ENCODE results near the gene ATXN10.

Gene ATXN10

DNA sequence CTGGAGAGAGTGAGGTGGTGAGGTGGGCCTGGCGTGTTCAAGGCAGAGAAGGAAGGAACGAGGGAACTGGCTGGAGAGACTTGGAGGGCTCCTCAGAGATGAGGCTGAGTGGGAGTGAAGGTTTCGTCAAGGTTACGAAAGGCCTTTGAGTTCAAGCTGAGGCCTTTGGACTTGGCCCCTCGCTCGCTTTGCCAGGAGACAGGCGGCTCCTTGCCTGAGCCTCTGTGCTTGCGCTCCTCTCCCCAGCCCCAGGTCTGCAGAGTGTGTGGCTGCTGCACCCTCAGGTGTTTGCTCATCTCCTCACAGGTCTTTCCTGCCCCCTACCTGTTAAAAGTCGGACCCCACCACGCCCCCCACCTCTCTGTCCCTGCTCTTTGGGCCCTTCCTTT is 91.6 kb downstream of the ATXN10 start:
- no peak for DNase-seq

DNA sequence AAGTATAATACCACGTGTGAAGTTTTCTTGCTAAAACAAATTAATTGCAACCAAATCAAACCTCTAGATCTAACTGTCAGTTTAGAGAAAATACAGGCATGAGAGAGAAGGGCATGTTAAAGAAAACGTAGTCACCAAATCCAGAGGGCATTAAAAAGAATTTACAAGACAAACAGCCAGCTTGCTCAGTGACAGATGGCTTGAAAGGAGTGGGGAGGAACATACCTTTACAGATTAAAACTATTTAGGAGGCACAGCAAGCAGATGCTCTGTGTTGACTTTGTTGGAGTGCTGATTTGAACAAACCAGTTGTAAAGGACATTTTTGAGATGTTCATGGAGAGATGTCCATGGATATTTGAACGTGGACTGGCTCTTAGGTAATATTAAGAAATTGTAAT is 96.9 kb downstream of the ATXN10 start:
- DNase-seq, result no peak

DNA sequence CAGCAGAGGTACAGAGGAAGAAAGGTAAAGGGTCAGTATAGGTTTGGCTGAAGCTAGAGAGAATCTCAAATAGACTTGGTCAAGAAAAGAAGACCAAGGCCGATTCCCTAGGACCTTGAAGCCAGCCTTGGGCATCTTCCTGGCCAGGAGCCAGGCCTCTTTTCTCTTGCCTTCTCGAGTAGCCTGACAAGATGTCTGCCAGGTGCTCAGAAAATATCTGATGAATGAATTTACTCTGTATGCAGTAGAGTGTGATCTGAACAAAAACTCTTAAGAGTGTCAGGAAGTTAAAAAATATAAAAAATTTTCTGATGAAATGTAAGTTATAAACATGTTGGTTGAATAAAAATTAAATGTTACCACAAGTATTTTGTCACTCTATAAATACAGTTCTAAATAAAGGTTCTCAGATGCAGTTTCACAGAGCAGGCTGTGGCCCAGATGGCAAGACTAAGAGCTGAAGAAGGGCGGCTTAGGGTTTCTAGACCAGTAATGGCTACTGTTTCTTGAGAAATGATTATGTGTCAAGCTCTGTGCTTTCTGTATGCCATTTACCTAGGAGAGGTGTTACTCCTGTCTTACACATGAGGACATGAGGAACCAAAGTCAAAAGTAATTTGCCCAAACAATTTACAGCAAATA is 98.1 kb downstream of the ATXN10 start:
- DNase-seq, result no peak

DNA sequence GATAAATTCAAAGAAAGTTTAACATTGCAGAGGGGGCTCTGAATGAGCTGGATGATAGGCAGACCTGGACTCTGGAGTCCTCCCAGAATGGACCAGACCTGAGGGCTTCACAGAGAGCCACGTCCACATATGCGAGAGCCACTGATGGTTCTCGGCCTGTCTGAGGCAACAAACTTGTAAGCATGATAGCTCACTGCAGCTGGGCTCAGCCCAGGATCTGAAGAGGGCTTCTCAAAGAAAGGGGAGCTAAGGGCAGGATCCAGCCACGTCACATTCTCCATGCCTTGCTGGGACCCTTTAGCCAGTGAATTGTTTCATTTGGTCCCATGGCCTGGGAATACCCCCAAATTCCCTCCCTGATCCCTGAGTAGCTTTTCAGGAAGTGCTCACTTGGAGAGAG is 98.9 kb downstream of the ATXN10 start:
- DNase-seq, result no peak

DNA sequence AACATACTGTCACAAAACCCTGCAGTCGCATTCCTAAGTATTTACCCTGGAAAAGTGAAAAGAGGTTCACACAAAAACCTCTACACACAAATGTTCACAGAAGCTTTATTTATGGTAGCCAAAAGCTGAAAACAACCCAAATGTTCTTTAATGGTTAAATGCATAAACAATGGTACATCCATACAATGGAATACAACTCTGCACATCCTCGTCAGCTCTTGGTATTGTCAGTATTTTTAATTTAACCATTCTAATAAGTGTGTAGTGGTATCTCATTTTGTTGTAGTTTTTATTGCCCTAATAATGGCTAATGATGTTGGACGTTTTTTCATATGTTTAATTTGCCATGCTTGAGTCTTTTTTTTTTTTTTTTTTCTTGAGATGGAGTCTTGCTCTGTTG is 99.4 kb downstream of the ATXN10 start:
- no peak for DNase-seq

DNA sequence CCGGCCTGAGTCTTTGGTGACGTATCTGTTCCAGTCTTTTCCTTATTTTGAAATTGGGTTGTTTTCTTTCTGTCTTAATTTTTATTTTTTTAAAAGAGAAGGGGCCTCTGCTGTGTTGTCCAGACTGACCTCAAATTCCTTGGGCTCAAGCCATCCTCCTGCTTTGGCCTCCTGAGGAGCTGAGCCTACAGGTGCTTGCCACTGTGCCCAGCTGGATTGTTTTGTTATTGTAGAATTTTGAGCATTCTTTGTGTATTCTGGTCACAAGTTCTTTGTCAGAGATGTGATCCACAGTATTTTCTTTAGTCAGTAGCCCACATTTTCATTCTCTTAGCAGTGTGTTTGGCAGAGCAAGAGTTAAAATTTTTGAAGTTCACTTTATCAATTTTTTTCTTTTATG is 100.1 kb downstream of the ATXN10 start:
- no peak for DNase-seq

DNA sequence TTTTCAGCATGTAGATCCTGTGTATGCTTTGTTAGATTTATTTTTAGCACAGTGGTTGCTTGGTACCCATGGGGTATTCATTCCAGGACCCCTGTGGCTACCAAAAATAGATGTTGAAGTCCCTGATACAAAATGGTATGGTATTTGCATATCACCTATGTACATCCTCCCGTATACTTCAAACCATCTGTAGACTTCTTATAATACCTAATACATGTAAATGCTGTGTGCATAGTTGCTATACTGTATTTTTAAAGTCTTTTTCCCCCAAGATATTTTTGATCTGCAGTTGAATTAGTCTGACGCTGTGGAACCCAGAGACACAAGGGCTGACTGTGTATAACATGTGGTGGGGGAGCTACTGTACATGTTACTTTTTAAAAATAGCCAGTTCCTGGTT is 101.1 kb downstream of the ATXN10 start:
- DNase-seq, result no peak

DNA sequence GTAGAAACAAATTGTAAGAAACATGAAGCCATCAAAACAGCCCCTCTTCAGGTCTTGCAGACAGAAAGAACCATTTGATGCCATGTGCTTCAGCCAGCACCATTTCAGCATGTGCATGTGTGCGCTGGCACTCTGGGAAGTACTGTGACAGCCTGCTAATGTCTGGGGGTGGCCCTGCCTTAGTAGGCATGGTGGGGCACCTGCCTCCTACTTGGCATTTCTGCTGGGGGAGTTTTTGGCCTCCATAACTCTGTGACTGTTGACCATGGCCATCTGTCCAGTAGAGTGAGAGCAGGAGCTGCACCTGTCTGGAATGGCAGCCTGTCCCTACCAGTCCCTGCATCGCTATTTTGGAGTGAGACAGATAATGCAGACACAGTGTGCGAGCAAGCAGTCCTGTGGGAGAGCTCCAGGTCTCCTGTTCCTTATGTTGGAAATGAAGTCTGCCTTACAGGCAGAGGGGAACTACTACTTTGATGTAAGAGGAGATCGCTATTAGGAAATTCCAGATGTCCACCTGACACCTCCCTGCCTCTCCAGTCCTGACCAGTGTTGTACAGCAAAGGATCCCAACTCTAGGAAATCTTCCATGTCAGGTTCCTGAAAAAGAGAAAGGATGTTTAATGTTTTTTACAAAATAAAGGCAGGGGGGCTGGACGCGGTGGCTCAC is 102.5 kb downstream of the ATXN10 start:
- no peak for DNase-seq

DNA sequence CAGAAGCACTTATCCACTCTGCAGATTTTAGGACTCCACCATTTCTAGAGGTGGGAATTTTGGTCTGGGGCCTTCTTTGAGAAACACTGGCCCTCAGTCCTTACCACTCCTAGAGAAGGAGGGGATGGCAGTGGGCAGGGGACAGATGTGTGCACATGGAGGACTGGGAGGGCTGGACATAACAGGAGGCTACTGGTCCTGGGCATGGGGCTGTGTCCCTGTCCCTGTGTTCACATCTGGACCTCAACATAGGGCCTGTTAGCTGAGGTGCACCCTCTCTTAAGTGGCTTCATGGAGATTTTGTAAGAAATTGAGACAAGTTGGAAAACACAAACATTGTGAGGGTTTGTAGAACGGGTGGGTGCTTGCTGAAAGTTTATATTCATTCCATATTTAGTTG is 103.4 kb downstream of the ATXN10 start:
- no peak for DNase-seq

DNA sequence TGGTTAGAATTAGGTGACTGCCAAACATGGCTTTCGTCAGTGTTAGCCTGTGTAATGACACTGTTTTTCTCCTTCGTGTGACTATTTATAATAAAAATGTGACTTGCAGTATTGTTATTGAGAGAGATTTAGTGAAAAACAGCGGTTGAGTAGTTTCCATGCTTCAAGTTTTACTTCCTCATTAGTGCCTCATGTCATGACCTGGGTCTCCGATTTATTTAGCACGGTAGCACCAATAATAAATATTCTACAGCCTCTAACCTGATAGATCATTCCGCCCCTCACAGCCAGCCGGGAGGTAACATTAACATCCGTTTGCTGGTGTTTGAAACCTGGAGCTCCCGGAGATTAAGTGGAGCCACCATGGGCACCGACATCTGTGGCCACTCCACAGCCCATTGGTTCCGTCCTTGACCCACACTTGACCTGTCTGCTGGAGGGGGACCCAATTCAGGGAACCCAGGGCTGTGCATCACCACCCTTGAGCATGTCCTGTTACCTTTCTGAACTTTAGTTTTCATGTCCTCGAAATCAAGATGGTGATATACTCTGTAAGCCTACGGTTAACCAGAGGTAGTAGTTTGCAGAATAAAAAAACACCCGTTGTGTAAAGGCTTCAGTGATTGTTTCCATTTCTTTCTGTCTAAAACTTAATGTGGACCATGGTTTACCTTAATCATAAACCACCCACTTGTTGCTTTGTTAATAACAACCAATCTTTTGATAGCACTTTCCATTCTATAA is 104.1 kb downstream of the ATXN10 start:
- DNase-seq, result no peak

DNA sequence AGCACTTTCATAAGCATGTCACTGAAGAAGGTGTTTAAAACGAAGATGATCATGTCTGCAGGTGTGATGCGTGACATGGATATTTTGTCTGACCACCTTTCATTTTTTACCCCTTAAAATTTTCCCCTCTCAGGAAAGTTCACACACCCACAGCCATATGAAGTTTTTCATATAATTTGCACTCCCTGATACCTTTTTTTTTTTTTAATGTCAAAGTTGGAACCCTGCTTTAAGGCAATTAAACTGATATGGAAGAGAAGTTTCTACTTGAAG is 104.6 kb downstream of the ATXN10 start:
- DNase-seq, result no peak

DNA sequence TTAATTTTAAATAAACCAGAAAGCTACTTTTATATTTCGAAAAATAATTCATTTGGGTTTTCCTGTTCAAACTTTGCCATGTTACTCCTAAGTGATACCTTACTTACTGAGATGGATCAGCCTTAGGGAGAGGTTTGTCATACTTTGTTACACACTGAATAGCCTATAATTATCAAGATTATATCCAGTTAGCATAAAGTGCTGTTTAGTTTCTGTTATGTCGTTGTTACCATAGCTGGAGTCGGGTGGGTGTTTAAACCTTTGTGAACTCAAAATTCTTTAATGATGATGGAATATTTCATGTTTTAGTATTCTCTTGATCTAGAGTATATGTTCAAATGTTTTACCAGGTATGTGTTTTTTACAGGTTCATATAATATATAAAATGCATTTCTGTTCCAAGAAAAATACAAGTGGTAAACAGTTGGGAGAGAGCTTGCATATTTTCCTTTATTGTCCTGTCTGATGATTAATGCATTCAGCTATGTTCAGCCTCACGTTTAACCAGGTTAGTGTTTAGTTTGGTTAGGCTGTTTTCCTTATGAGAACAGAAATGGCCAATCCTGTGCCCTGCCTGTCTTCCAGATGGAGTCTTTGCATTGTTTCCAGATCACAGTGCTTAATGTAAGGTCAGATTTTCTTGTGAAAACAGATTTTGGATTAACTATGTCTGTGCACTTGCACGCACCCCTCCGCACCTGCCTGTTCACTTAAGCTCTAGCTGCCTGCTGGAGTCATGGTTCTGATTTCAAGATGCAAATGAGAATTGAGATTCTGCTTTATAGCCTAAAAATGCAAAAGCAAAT is 105.6 kb downstream of the ATXN10 start:
- peak; percentile 17 for DNase-seq

DNA sequence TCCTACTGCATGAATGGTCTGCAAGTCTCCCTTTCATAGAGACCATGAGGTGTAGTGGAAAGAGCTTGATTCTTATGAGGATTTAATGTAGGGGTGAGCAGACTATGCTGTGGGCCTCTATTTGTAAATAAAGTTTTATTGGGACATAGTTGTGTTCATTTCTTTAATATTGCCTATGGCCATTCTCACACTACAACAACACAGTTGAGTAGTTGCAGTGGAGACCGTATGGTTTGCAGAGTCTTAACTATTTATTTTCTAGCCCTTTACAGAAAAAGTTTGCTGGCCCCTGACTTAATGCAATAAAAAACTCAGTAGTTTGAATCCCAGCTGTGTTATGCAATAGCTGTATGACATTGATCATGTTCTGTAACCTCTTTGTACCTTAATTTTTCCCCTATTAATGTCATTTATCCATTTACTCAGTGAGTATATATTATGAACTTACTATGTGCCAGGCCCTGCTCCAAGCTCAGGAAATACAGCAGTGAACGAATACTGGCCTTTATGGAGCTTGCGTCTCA is 106.3 kb downstream of the ATXN10 start:
- peak; percentile 6 for DNase-seq

DNA sequence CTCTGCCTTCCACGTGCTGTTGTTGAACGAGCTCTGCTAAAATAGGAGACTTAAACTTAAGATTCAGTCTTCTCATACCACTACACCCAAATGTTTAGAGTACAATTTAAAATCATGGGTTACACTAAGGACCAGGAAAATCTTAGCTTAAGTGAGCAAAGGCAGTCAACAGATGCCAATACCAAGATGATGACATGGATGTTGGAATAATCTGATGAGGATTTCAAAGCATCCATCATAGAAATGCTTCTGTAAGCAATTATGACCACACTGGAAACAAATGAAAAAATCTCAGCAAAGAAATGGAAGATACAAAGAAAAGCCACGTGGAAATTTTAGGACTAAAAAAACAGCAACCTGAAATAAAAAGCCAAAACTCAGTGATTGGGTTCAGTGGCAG is 109.8 kb downstream of the ATXN10 start:
- DNase-seq, result no peak

DNA sequence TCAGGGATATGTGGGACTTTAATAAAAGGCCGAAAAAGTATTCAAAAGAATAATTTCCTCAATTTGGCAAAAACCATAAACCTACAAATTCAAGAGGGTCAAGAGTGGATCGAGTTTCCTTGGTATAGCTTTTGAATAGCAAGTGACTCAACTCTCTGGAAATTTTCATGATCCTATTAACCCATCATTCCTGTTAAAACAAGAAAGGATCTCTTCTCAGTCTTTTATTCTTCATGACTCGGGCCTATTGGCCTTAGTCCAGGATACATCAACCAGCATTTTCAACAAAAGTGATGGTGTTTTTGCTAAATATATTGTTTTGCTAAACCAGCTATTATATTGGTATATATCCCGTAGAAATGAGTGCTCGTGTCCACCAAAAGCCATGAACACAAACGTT is 110.3 kb downstream of the ATXN10 start:
- DNase-seq, result no peak

DNA sequence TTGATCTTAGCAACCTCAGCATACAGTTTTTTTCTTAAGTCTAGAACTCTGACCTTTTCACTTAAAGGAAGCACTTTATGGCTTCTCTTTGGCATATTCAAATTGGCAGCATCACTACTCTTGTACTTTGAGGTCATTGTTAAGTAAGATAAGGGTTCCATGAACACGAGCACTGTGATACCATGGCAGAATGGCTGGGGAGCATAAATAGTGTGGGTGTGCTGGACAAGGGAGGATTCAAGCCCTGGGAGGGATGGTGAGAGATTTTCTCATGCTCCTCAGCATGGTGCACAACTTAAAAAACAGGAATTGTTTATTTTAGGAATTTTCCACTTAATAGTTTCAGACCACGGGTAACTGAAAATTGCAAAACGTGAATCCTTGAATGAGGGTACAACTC is 111.4 kb downstream of the ATXN10 start:
- DNase-seq, result no peak

DNA sequence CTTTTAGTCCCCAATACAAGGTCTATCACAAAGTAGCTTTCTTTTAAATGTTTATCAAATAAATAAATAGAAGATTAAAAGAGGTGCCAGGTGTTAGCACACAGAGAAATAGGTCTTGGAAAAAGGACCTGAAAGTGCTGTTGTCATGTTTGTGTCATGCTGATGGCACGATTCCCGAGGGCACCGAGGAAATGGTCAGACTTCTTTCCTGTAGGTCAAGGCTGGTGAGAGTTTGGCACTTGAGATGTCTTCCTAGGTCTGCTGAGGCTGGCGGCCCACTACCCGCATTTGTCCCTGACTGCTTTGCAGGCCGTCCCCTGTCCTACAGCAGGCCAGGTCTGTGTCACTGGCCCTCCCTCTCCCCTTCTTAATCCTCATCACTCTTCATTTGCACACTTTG is 112.1 kb downstream of the ATXN10 start:
- DNase-seq, result no peak

DNA sequence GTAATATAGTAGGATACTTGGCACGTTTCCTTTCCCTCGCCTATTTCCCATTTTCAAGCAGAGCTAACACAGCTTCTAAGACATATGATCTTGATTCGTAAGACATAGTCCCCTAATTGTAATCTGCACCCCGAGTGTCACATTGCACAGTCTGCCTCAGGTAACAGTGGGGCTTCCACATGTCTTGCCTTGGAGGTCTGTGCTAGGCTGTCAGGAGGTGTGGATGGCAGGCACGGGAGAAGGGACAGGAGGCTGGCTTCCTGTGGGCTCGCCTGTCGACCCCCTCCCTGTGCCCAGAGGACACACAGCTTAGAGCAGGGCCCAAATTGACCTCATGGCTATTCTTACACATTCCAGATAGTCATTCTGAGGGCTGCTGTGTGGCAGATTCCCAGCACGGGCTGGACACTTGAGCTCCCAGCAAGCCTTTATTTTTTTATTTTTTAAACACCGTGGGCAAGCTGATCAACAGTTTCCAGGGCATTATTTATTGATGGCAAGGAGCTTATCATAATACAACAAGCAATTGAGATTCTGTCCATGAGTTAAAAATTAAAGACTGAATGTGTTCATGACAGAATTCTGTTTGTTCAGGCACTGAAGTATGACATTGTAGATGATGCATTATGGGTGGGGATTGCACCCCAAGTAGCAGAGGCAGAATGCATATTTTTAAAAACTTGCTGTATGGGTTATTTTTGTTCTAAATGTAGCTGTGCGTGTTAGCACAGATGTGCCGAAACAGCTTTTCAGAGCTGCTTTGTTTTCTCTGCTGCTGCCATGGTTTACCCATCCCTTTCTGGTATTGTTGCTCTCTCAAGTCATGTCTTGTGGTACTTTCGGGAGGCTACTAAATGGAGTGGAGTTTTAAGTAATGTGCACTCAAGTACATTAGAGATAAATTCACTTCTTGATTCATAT is 113.0 kb downstream of the ATXN10 start:
- no peak for DNase-seq

DNA sequence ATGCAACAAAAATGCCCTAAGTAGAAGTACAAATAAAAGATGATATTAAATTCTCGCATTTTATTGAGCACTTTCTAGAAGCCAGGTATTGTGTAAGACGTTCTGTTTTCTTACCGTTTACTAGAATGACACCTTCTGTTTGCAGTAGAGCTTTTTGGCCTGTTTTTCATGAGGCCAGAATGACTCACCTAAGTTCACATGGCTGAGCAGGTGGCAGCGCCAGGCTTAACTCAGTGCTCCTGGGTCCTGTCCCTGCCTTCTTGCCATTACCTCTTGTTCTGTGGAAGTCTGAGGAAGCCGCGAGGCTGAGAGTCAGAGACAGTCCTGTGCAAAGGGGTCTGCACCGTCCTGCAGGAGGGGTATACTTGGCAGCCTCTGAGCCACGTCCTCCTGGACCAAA is 113.8 kb downstream of the ATXN10 start:
- DNase-seq, result peak; percentile 40

DNA sequence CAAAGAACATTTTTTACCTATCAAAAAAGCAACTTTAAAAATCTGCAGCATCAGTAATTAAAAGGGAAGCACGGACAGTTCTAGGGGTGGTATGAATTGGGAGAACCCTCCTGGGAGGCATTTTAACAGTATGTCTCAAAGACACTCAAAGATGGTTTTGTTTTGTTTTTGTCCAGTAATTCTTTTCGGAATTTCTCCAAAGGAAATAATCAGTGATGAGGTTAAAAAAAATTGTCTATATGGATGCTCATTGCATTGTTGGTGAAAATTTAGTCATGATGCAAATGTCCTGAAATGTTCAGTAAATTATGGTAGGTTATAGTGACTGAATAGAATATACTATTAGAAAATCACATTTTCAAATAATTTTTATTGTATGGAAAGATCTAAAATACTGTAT is 115.1 kb downstream of the ATXN10 start:
- no peak for DNase-seq

DNA sequence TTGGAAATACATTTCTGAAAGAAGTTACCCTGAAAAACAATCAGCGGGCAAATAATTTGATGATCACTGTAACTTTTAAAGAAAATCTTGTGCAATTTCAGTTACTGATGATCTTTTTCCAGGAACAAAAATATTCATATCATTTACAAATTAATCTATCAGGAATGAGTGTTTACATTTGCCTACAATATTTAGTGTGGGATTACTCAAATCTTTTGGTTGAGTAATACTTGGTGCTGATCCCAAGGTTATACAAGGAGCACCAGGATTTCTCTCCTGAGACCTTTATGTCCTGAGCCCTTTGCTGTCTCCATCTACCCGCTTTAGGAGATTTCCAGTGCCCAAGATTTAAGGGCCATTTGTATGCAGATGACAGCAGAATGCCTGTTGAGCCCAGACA is 116.1 kb downstream of the ATXN10 start:
- DNase-seq, result no peak

DNA sequence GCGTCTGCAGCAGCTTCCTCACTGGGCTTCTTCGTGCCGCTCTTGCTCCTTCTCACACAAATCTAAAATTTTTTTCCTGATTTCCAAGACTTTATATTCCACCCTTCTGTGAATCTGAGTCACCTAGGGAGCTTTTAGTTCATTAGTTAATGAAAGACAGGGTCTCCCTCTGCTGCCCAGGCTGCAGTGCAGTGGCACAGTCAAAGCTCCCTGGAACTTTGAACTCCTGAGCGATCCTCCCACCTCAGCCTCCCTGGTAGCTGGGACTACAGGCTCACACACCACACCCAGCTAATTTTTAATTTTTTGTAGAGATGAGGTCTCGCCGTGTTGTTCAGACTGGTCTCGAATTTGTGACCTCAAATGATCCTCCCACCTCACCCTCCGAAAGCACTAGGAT is 116.9 kb downstream of the ATXN10 start:
- no peak for DNase-seq

DNA sequence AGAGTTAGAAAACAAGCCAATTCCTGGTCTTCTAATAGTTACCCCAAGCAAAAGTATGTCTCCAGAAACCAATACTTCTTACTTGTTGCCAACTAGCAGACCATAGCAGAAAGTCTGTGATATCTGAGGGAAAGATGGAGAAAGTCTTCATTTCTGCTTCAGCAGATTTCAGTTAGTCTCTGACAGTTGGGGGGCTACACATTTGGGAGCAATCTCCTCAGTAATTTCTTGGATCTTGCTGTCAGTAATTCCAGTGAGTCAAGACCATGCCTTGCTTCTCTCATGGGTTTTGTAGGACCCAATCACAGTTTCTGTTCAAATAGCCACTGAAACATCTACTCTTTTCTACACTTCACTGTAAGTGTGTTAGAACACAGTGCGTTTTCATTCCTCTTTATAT is 118.8 kb downstream of the ATXN10 start:
- DNase-seq, result no peak

Measured in NCI-H226 (cell line).